ENCODE measurements around the gene TNXB.

The TNXB gene

DNA sequence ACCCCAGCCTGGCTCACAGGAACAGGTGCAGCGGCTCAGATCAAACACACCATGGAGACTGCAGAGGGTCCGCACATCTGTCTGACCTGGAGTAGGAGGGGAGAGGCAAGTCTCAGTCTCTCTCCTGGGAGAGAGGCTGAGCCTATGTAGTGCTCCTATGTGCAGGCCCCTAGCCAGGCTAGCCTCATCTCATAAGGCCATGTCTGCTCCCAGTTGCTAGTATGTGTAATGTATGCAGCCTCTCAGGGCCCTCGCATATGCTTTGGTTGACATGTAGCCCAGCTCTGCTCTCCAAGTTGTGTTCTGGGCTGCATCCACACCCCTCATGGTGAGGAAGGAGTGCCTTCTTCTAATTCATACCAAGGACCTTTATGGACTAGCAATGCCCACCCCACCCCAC lies 11.8 kb downstream of the TNXB start:
- H3K4me3 ChIP-seq (ENCODE audit: control insufficient read depth, low read depth, low read length) = no peak overlapping the region
- DNase-seq (ENCODE audit: low read depth) = no peak
- TF ChIP-seq, protein P1, sequence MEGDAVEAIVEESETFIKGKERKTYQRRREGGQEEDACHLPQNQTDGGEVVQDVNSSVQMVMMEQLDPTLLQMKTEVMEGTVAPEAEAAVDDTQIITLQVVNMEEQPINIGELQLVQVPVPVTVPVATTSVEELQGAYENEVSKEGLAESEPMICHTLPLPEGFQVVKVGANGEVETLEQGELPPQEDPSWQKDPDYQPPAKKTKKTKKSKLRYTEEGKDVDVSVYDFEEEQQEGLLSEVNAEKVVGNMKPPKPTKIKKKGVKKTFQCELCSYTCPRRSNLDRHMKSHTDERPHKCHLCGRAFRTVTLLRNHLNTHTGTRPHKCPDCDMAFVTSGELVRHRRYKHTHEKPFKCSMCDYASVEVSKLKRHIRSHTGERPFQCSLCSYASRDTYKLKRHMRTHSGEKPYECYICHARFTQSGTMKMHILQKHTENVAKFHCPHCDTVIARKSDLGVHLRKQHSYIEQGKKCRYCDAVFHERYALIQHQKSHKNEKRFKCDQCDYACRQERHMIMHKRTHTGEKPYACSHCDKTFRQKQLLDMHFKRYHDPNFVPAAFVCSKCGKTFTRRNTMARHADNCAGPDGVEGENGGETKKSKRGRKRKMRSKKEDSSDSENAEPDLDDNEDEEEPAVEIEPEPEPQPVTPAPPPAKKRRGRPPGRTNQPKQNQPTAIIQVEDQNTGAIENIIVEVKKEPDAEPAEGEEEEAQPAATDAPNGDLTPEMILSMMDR (conservative IDR thresholded peaks at IDR 0.05; ENCODE audit: control insufficient read depth, insufficient read depth, low read depth, low read length) = no peak

DNA sequence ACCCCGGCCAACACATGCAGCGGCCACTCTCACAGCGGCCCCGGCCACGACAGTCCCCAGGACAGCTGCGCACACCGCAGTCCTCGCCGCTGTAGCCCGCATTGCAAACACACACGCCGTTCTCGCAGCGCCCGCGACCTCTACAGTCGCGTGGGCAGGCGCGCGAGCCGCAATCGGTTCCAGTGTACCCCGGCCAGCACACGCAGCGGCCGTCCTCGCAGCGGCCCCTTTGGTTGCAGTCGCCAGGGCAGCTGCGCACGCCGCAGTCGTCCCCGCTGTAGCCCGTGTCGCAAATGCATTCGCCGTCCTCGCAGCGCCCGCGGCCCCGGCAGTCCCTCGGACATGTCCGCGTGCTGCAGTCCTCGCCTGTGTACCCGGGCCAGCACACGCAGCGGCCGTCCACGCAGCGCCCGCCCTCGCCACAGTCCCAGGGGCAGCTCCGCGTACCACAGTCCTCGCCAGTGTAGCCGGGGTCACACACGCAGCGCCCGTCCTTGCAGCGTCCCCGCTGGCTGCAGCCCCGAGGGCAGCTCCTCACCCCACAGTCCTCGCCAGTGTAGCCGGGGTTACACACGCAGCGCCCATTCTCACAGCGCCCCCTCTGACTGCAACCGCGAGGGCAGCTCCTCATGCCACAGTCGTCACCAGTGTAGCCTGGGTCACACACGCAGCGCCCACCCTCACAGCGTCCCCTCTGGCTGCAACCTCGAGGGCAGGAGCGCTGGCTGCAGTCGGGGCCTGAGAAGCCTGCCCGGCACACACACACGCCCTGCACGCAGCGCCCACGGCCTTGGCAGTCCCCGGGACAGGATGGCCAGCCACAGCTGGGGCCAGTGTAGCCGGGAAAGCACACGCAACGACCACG lies 12.5 kb downstream of the TNXB start:
- no peak for DNase-seq (ENCODE audit: low read depth)
- TF ChIP-seq, protein P1 (conservative IDR thresholded peaks at IDR 0.05; ENCODE audit: control insufficient read depth, insufficient read depth, low read depth, low read length) = no peak
- no peak overlapping the region for H3K4me3 ChIP-seq (ENCODE audit: control insufficient read depth, low read depth, low read length)

DNA sequence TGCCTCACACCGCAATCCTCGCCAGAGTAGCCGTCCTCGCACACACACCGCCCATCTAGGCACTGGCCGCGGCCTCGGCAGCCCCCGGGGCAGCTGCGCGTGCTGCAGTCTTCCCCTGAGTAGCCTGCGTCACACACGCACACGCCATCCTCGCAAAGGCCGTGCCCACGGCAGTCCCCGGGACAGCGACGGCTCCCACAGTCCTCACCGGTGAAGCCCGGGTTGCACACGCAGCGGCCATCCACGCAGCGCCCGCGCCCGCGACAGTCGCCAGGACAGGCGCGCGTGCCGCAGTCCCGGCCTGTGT lies 13.1 kb downstream of the TNXB start:
- no peak overlapping the region for H3K4me3 ChIP-seq (ENCODE audit: control insufficient read depth, low read depth, low read length)
- TF ChIP-seq, protein P1 (conservative IDR thresholded peaks at IDR 0.05; ENCODE audit: control insufficient read depth, insufficient read depth, low read depth, low read length) = no peak
- DNase-seq (ENCODE audit: low read depth) = no peak

DNA sequence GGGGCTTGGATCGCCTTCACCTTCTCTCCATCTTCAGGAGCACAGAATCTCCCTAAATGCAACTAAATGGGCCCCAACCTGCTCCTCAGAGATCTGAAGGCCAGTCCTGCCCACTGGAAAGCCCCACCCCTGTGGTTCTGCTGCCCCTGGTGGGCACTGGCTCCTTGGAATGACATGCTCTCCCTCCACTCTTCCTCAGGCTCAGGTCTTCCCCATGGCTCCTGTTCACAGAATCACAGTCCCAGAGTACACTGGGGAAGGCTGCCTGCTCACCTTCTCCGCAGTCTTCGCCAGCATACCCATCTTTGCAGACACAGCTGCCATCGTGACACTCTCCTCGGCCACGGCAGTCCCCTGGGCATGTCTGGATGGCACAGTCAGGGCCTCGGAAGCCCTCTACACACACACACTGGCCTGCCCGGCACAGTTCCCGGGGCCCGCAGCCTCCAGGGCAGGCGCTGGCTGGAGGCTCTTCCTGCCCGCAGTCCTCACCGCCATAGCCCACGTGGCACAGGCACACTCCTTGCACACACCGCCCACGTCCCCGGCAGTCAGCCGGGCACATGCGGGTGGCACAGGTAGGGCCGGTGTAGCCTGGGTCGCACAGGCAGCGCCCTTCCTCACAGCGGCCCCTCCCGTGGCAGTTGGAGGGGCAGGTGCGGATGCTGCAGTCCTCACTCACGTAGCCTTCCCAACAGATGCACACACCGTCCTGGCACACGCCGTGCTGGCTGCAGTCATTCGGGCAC lies 13.6 kb downstream of the TNXB start:
- no peak for DNase-seq (ENCODE audit: low read depth)
- TF ChIP-seq, protein P1 (conservative IDR thresholded peaks at IDR 0.05; ENCODE audit: control insufficient read depth, insufficient read depth, low read depth, low read length) = no peak
- no peak overlapping the region for H3K4me3 ChIP-seq (ENCODE audit: control insufficient read depth, low read depth, low read length)

DNA sequence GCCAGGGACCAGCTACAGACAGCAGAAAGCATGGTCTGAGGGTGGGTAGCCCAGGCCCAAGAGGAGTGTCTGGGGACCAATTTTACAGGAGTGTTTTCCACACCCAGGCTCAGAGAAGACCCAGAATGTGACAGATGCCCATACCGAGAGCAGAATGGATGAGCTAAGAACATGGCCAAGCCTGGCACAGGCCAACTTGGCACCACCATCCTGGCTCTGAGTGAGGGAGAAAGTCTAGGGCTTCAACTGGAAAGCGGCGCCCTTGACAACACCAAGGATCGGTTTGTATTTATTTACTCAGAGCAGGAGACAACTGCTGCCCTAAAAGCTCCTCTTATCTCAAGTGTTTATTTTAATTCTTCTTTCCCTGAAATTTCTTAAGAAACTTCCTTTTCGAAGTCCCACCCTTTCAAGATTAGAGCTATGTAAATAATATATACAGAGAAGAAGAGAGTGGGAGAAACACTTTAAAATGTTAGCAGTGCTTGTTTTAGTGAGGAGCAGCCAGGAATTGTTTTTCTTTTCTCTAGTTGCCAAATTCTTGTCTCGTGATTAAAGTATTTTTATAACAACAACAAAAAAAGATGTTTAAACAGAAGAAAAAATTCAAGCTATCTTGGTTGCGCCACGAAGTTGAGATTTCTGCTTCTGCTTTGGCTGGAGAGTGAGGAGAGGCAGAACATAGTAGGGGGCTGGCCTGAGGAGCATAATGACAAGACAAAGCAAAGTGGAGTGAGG lies 16.2 kb downstream of the TNXB start:
- peak; percentile 37 for DNase-seq (ENCODE audit: low read depth)
- TF ChIP-seq, protein P1 (conservative IDR thresholded peaks at IDR 0.05; ENCODE audit: control insufficient read depth, insufficient read depth, low read depth, low read length) = no peak
- H3K4me3 ChIP-seq (ENCODE audit: control insufficient read depth, low read depth, low read length) = no peak overlapping the region

DNA sequence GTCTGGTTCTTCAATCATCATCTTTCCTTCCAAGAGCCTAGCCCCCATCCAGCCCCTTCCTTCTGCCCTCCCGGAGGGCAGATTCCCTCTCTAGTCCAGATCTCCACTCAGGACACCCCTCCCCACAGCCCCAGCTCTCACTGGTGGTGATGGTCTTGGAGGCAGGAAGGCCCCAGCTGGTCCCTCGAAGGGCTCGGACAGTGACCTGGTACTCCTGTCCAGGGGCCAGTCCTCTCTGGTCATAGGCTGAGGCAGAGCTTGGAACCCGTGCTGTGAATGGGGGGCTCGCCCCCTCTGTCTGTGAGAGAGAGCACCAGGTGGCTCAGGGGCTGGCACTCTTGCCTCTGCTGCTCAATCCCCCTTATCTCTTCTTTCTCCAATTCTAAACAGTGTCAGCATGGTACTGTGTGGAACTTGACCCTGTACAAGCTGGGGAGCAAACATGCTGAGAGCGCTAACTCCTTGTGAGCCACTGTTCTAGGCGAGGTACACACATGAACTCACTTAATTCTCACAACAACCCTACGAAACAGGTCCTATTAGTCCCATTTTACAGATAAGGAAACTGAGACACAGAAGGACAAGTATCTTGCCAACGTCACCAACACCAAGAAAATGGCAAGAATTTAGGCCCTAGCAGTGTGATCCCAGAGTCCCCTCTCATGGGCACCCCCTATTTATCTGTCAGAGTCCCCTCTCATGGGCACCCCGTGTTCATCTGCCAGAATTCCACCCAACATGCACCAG lies 19.9 kb downstream of the TNXB start:
- TF ChIP-seq, protein P1 (conservative IDR thresholded peaks at IDR 0.05; ENCODE audit: control insufficient read depth, insufficient read depth, low read depth, low read length) = no peak
- DNase-seq (ENCODE audit: low read depth) = no peak
- no peak overlapping the region for H3K4me3 ChIP-seq (ENCODE audit: control insufficient read depth, low read depth, low read length)

Data from fibroblast of mammary gland (primary cell).